GM12878 (cell line): ENCODE measurements around the gene CTSL. TPM values are rescaled to one million over a fixed set of nuclear protein-coding genes. Genes with fewer than 3 reads are reported as not detected.

ENCODE experiments used
- ATAC-seq: fragments of 200-7000 bp; cut with Tn5 transposase; 3 replicates; pipeline ENCODE4 v1.9.1; 2020; ENCODE audit warnings: mild to moderate bottlenecking, moderate library complexity
- BruUV-seq: library from RNA; stranded (reverse); fragments of 400-500 nt; replicated peaks from 2 replicates; lab custom pipeline; 2021; lab: Mats Ljungman, UMichigan
- CTCF ChIA-PET: fragments of 300-600 bp; sonication (Branson Sonifier 250); formaldehyde crosslinking; extraction: SDS; loops from one replicate; lab custom pipeline; 2021; ENCODE audit warnings: inconsistent platforms; lab: Yijun Ruan, JAX
- POLR2A ChIA-PET: fragments of 350-600 bp; formaldehyde crosslinking; extraction: SDS; loops from one replicate; lab custom pipeline; 2021; ENCODE audit warnings: inconsistent platforms; lab: Charles Lee
- RAD21 ChIA-PET: fragments of 300-600 bp; sonication (Branson Sonifier 250); formaldehyde crosslinking; loops from one replicate; lab custom pipeline; 2023; ENCODE audit warnings: antibody characterized with exemption; ENCODE audit not compliant: unreplicated experiment; lab: Charles Lee
- SMC1A ChIA-PET: fragments of 300-600 bp; sonication (Branson Sonifier 250); formaldehyde crosslinking; loops from one replicate; lab custom pipeline; 2023; ENCODE audit not compliant: unreplicated experiment, uncharacterized antibody; lab: Charles Lee
- DNase-seq: peaks from one replicate; pipeline ENCODE4 v3.0.0-alpha.2; 2011; ENCODE audit warnings: low read depth, low spot score
- FAIRE-seq: peaks from 3 replicates; lab custom pipeline; 2011; peaks lifted over from hg19 to GRCh38; lab: Jason Lieb, UNC
- H2AFZ ChIP-seq: 2 replicates; pipeline ENCODE4 v1.6.0; 2011; ENCODE audit warnings: low read depth, low read length, control low read depth; ENCODE audit not compliant: control insufficient read depth
- H3K27ac ChIP-seq: 2 replicates; pipeline ENCODE4 v1.5.1; 2011; ENCODE audit warnings: control low read depth; ENCODE audit not compliant: control insufficient read depth, insufficient read depth
- H3K27me3 ChIP-seq, 2 experiments: replicated peaks in 1 of 2; 2 replicates each; pipeline versions ENCODE4 v1.6.0 to v1.6.1; 2011; ENCODE audit warnings: low read length in 1 of 2; ENCODE audit not compliant: control insufficient read depth in 2 of 2, insufficient read depth in 2 of 2
- H3K36me3 ChIP-seq, 2 experiments: 2 replicates each; pipeline ENCODE4 v1.5.1; 2011; ENCODE audit warnings: low read length in 1 of 2; ENCODE audit not compliant: control insufficient read depth in 2 of 2, insufficient read depth in 2 of 2
- H3K4me1 ChIP-seq: 2 replicates; pipeline ENCODE4 v1.6.1; 2011; ENCODE audit warnings: mild to moderate bottlenecking, low read length, moderate library complexity, mixed read lengths; ENCODE audit not compliant: control insufficient read depth, insufficient read depth
- H3K4me2 ChIP-seq: 2 replicates; pipeline ENCODE4 v1.6.0; 2011; ENCODE audit warnings: control low read depth; ENCODE audit not compliant: control insufficient read depth, insufficient read depth
- H3K4me3 ChIP-seq: fragments of 200-600 bp; sonication (generic); 2 replicates; pipeline ENCODE4 v1.5.1; 2016
- H3K79me2 ChIP-seq: 2 replicates; pipeline ENCODE4 v1.6.0; 2011; ENCODE audit warnings: low read length; ENCODE audit not compliant: control insufficient read depth, insufficient read depth
- H3K9ac ChIP-seq: 2 replicates; pipeline ENCODE4 v1.8.0; 2011; ENCODE audit warnings: low read length, control low read depth, mixed read lengths; ENCODE audit not compliant: control insufficient read depth, insufficient read depth
- H3K9me3 ChIP-seq: replicated peaks from 3 replicates; pipeline ENCODE4 v1.5.1; 2011; ENCODE audit warnings: mild to moderate bottlenecking, low read length; ENCODE audit not compliant: control insufficient read depth, insufficient read depth
- H4K20me1 ChIP-seq: 2 replicates; pipeline ENCODE4 v1.6.0; 2011; ENCODE audit not compliant: control insufficient read depth, insufficient read depth
- CBX3 ChIP-seq: fragments of 200-600 bp; sonication (generic); IDR thresholded peaks from 2 replicates; pipeline ENCODE4 v1.6.1; 2016; ENCODE audit warnings: low read depth, borderline replicate concordance
- IKZF1 ChIP-seq: fragments of 450-650 bp; conservative IDR thresholded peaks from 2 replicates; pipeline ENCODE4 v1.6.1; 2017; ENCODE audit warnings: antibody characterized with exemption, mild to moderate bottlenecking
- KLF5 ChIP-seq: fragments of 450-650 bp; IDR thresholded peaks from 2 replicates; pipeline ENCODE4 v1.6.1; 2014; ENCODE audit warnings: mild to moderate bottlenecking; ENCODE audit not compliant: partially characterized antibody
- LARP7 ChIP-seq: fragments of 450-650 bp; IDR thresholded peaks from 2 replicates; pipeline ENCODE4 v1.6.1; 2017; ENCODE audit warnings: mild to moderate bottlenecking
- POLR2A ChIP-seq: IDR thresholded peaks from 2 replicates; pipeline ENCODE4 v1.6.1; 2011; ENCODE audit warnings: low read depth, mild to moderate bottlenecking, low read length
- POLR2AphosphoS2 ChIP-seq: IDR thresholded peaks from 2 replicates; pipeline ENCODE4 v1.6.1; 2011; ENCODE audit warnings: low read depth, mild to moderate bottlenecking, low read length, improper control_type of control experiment, moderate library complexity
- RB1 ChIP-seq: fragments of 450-650 bp; formaldehyde crosslinking; IDR thresholded peaks from 2 replicates; pipeline ENCODE4 v1.6.1; 2017; ENCODE audit warnings: mild to moderate bottlenecking, borderline replicate concordance
- SP1 ChIP-seq: IDR thresholded peaks from one replicate; pipeline ENCODE4 v1.6.1; 2011; ENCODE audit warnings: low read depth, low read length
- SREBF2 ChIP-seq: IDR thresholded peaks from 2 replicates; pipeline ENCODE4 v1.6.1; 2012; ENCODE audit warnings: mild to moderate bottlenecking, low read length
- TAF1 ChIP-seq: IDR thresholded peaks from 2 replicates; pipeline ENCODE4 v1.6.1; 2011; ENCODE audit warnings: mild to moderate bottlenecking, low read depth, low read length, borderline replicate concordance
- WRNIP1 ChIP-seq: IDR thresholded peaks from 2 replicates; pipeline ENCODE4 v1.6.1; 2011; ENCODE audit warnings: low read depth, low read length, improper control_type of control experiment, borderline replicate concordance
- WGBS: methylation state at CpG from one replicate; pipeline ENCODE4 v1.1.6; 2016; ENCODE audit warnings: low lambda C conversion rate; ENCODE audit not compliant: insufficient replicate concordance, insufficient coverage; ENCODE audit errors: missing lambda C conversion rate; 5-methylcytosine and 5-hydroxymethylcytosine counted together
- in situ Hi-C: fragments of 300-500 bp; cut with MboI; formaldehyde crosslinking; loops from 9 replicates; pipeline ENCODE4 v1.14.3; 2018; ENCODE audit warnings: mixed read lengths
- intact Hi-C: fragments of 100-400 bp; cut with micrococcal nuclease; formaldehyde crosslinking; loops from one replicate; pipeline ENCODE4 v1.14.2; 2022; ENCODE audit not compliant: unreplicated experiment
- polyA plus RNA-seq, 11 experiments: library from polyadenylated mRNA; depleted of rRNA in 4 of 11; unstranded in 6 of 11; stranded (reverse) in 5 of 11; fragments of >200 nt; fragmentation: Nextera tagmentation in 4 of 11; fragmentation: Illumina TruSeq in 1 of 11; extraction: Ambion mirVana in 4 of 11; extraction: Trizol in 1 of 11; gene quantifications; 1 replicate in 1 of 11; 2 replicates in 10 of 11; pipeline versions ENCODE4 v1.2.1 to v1.2.3, GENCODE V29; 2011 to 2016; ENCODE audit warnings: inconsistent platforms in 2 of 11, missing spikeins in 2 of 11, low read depth in 1 of 11
- total RNA-seq, 4 experiments: library from RNA; depleted of rRNA in 3 of 4; stranded (reverse); fragments of >200 nt in 3 of 4; fragmentation: Illumina TruSeq in 1 of 4; extraction: Trizol in 1 of 4; gene quantifications; 2 replicates each; pipeline versions ENCODE4 v1.2.1 to v1.2.3, GENCODE V29; 2013 to 2021
- TF ChIP-seq, protein P1 (sequence below): fragments of 150-350 bp; IDR thresholded peaks from 2 replicates; pipeline ENCODE4 v1.6.1; 2014; ENCODE audit warnings: mild to moderate bottlenecking, low read depth, low read length
- TF ChIP-seq, protein P2 (sequence below): IDR thresholded peaks from 2 replicates; pipeline ENCODE4 v1.6.1; 2011; ENCODE audit warnings: mild to moderate bottlenecking, low read depth, low read length, moderate library complexity; ENCODE audit not compliant: insufficient replicate concordance

CTSL gene
- total and polyA plus RNA-seq, 10 of the 15 experiments (the other 5 are each of a cell fraction or from before 2014, with no cell fraction given), result 0.24 to 0.72 TPM; not detected in 8

DNA sequence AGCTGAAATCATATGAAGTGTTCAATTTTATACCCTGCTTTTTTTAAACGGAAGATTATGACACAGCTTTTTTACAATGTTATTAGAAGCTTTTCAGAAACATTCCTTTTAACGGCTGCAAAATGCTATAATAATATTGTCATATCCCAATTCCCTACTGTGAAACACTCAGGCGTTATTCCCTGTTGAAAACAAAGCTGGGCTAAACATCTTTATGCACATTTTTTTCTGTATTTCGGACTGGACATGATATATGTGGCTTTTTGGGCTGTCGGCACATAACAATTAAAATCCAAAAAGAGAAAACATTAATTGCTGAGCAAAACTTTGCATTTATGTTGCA lies 12.0 kb upstream of the CTSL start (continued):
- no peak for TF ChIP-seq LARP7
- TF ChIP-seq POLR2A, result no peak
- no peak for TF ChIP-seq RB1
- no peak for TF ChIP-seq POLR2AphosphoS2
- no peak for TF ChIP-seq SP1

DNA sequence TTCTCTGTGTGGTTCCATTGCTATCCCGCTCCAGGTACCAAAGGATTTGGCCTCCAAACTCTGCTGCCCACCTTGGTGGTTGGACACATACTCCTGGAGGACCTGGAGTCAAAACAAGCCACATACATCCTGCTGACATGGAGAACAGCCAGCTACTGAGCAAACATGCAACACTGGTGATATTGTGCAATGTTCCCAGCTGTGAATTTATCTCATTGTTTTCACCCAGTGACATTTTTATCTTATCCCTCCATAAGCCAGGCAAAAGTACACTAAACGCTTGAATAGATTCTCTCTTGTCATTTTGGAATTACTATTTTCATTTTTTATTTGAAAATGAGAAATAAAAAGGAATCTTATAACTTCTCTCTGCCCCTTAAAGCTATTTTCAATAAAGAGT lies 11.1 kb upstream of the CTSL start:
- no peak overlapping the region for H3K4me3 ChIP-seq
- intact Hi-C loops, result no loop called here
- ChIA-PET SMC1A (interaction anchor here (0.9 to 1.1 kb wide), 2 partner anchors 15 to 234 kb away, joined by 3 read pairs; no protein-coding TSS in a partner anchor), RAD21 (no interaction called here), POLR2A (interaction anchor here (0.6 kb wide), 2 partner anchors 9 to 459 kb away, joined by 3 read pairs; no protein-coding TSS in a partner anchor), CTCF (no interaction called here)
- H3K36me3 ChIP-seq, result no peaks in the 10 kb centered on the region
- no peak overlapping the region for H3K27ac ChIP-seq
- H2AFZ ChIP-seq, result no peak overlapping the region
- no peak for TF ChIP-seq KLF5
- TF ChIP-seq, protein P1, sequence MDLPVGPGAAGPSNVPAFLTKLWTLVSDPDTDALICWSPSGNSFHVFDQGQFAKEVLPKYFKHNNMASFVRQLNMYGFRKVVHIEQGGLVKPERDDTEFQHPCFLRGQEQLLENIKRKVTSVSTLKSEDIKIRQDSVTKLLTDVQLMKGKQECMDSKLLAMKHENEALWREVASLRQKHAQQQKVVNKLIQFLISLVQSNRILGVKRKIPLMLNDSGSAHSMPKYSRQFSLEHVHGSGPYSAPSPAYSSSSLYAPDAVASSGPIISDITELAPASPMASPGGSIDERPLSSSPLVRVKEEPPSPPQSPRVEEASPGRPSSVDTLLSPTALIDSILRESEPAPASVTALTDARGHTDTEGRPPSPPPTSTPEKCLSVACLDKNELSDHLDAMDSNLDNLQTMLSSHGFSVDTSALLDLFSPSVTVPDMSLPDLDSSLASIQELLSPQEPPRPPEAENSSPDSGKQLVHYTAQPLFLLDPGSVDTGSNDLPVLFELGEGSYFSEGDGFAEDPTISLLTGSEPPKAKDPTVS, result no peak
- no peak for TF ChIP-seq POLR2A
- no peak for TF ChIP-seq TAF1
- no peak for TF ChIP-seq POLR2AphosphoS2
- no peak for TF ChIP-seq SREBF2
- TF ChIP-seq CBX3, result no peak
- TF ChIP-seq, protein P2, sequence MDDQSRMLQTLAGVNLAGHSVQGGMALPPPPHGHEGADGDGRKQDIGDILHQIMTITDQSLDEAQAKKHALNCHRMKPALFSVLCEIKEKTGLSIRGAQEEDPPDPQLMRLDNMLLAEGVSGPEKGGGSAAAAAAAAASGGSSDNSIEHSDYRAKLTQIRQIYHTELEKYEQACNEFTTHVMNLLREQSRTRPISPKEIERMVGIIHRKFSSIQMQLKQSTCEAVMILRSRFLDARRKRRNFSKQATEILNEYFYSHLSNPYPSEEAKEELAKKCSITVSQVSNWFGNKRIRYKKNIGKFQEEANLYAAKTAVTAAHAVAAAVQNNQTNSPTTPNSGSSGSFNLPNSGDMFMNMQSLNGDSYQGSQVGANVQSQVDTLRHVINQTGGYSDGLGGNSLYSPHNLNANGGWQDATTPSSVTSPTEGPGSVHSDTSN, result no peak
- no peak for TF ChIP-seq WRNIP1
- no peak for TF ChIP-seq IKZF1
- no peak for TF ChIP-seq RB1
- peaks cover 3% of the 10 kb centered on the region; the same call in 1 of the 2 replicates for H3K4me1 ChIP-seq
- DNase-seq (no peak), FAIRE-seq (no peak), ATAC-seq (no peak)
- WGBS, result 53% methylated on average over 2 of the region's 2 CpGs
- H4K20me1 ChIP-seq, result no peaks in the 10 kb centered on the region
- H3K27me3 ChIP-seq, result peaks cover 0 to 2% of the 10 kb centered on the region in 2 experiments; a peak in 1 of 4 replicates
- H3K79me2 ChIP-seq, result no peaks in the 10 kb centered on the region
- BruUV-seq, result no TSS peak
- H3K4me2 ChIP-seq, result no peak overlapping the region
- in situ Hi-C loops, result no loop called here
- no peaks in the 10 kb centered on the region for H3K9me3 ChIP-seq
- no peak overlapping the region for H3K9ac ChIP-seq
